Loucy (cell line): Measurements from ENCODE around the gene RET.

Experiments
- H2AFZ ChIP-seq: fragments of 200-600 bp; sonication (generic); 2 replicates; pipeline ENCODE4 v1.6.0; 2016; ENCODE audit warnings: antibody characterized with exemption, mild to moderate bottlenecking, low read length, moderate library complexity
- H3F3A ChIP-seq: fragments of 200-600 bp; 2 replicates; pipeline ENCODE4 v1.6.0; 2016; ENCODE audit warnings: antibody characterized with exemption, low read depth, mild to moderate bottlenecking
- H3K27me3 ChIP-seq: fragments of 200-600 bp; sonication (generic); 2 replicates; pipeline ENCODE4 v1.6.1; 2014; ENCODE audit warnings: low read length, mild to moderate bottlenecking; ENCODE audit not compliant: insufficient read depth, poor library complexity, severe bottlenecking
- H3K36me3 ChIP-seq: fragments of 200-600 bp; sonication (generic); 2 replicates; pipeline ENCODE4 v1.6.1; 2016; ENCODE audit warnings: low read length; ENCODE audit not compliant: insufficient read depth
- H3K4me1 ChIP-seq: fragments of 200-600 bp; sonication (generic); 2 replicates; pipeline ENCODE4 v1.5.1; 2014; ENCODE audit warnings: low read length, mild to moderate bottlenecking; ENCODE audit not compliant: insufficient read depth, poor library complexity, severe bottlenecking
- H3K4me2 ChIP-seq: fragments of 200-600 bp; sonication (generic); 2 replicates; pipeline ENCODE4 v1.6.0; 2014; ENCODE audit warnings: antibody characterized with exemption, low read length, low read depth, mild to moderate bottlenecking; ENCODE audit not compliant: poor library complexity, severe bottlenecking
- H3K4me3 ChIP-seq: fragments of 200-600 bp; sonication (generic); 2 replicates; pipeline ENCODE4 v1.5.1; 2014; ENCODE audit warnings: low read length, mild to moderate bottlenecking, mixed read lengths; ENCODE audit not compliant: poor library complexity, severe bottlenecking
- H3K79me2 ChIP-seq: fragments of 200-600 bp; sonication (generic); 2 replicates; pipeline ENCODE4 v1.6.1; 2014; ENCODE audit warnings: low read length; ENCODE audit not compliant: insufficient read depth
- H3K9ac ChIP-seq: fragments of 200-600 bp; sonication (generic); 2 replicates; pipeline ENCODE4 v1.6.0; 2014; ENCODE audit warnings: mild to moderate bottlenecking, low read depth, low read length, moderate library complexity; ENCODE audit not compliant: poor library complexity, severe bottlenecking
- H3K9me2 ChIP-seq: fragments of 200-600 bp; sonication (generic); replicated peaks from 2 replicates; pipeline ENCODE4 v1.6.1; 2016; ENCODE audit warnings: low read depth, low read length, mixed read lengths
- H3K9me3 ChIP-seq: fragments of 200-600 bp; sonication (generic); 2 replicates; pipeline ENCODE4 v1.6.1; 2014; ENCODE audit warnings: mild to moderate bottlenecking, antibody characterized with exemption, low read length, low read depth; ENCODE audit not compliant: insufficient read depth
- H4K20me1 ChIP-seq: fragments of 200-600 bp; sonication (generic); 2 replicates; pipeline ENCODE4 v1.6.0; 2014; ENCODE audit warnings: antibody characterized with exemption, low read length, mild to moderate bottlenecking; ENCODE audit not compliant: insufficient read depth, poor library complexity, severe bottlenecking
- EZH2phosphoT487 ChIP-seq: fragments of 200-600 bp; IDR thresholded peaks from 2 replicates; pipeline ENCODE4 v1.6.1; 2018; ENCODE audit warnings: antibody characterized with exemption, mild to moderate bottlenecking, moderate library complexity, borderline replicate concordance
- TF ChIP-seq, protein P1 (sequence below): fragments of 200-600 bp; sonication (generic); conservative IDR thresholded peaks from 2 replicates; pipeline ENCODE4 v1.5.1; 2014; ENCODE audit warnings: mild to moderate bottlenecking, antibody characterized with exemption, low read length

Gene RET

GRCh38 chr10:43069579-43069978, 7.3 kb upstream of the RET start:
- Histone ChIP-seq H3K4me2 (no peak overlapping the region), H3K4me3 (no peak overlapping the region), H4K20me1 (no peaks in the 10 kb centered on the region), H3K27me3 (no peaks in the 10 kb centered on the region), H3K79me2 (no peaks in the 10 kb centered on the region), H3K9me2 (no peaks in the 10 kb centered on the region), H3F3A (no peaks in the 10 kb centered on the region), H2AFZ (no peak overlapping the region), H3K9ac (no peak overlapping the region), H3K9me3 (no peaks in the 10 kb centered on the region), H3K36me3 (no peaks in the 10 kb centered on the region), H3K4me1 (no peaks in the 10 kb centered on the region)
- no peak for TF ChIP-seq EZH2phosphoT487
- TF ChIP-seq, protein P1, sequence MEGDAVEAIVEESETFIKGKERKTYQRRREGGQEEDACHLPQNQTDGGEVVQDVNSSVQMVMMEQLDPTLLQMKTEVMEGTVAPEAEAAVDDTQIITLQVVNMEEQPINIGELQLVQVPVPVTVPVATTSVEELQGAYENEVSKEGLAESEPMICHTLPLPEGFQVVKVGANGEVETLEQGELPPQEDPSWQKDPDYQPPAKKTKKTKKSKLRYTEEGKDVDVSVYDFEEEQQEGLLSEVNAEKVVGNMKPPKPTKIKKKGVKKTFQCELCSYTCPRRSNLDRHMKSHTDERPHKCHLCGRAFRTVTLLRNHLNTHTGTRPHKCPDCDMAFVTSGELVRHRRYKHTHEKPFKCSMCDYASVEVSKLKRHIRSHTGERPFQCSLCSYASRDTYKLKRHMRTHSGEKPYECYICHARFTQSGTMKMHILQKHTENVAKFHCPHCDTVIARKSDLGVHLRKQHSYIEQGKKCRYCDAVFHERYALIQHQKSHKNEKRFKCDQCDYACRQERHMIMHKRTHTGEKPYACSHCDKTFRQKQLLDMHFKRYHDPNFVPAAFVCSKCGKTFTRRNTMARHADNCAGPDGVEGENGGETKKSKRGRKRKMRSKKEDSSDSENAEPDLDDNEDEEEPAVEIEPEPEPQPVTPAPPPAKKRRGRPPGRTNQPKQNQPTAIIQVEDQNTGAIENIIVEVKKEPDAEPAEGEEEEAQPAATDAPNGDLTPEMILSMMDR: no peak

DNA sequence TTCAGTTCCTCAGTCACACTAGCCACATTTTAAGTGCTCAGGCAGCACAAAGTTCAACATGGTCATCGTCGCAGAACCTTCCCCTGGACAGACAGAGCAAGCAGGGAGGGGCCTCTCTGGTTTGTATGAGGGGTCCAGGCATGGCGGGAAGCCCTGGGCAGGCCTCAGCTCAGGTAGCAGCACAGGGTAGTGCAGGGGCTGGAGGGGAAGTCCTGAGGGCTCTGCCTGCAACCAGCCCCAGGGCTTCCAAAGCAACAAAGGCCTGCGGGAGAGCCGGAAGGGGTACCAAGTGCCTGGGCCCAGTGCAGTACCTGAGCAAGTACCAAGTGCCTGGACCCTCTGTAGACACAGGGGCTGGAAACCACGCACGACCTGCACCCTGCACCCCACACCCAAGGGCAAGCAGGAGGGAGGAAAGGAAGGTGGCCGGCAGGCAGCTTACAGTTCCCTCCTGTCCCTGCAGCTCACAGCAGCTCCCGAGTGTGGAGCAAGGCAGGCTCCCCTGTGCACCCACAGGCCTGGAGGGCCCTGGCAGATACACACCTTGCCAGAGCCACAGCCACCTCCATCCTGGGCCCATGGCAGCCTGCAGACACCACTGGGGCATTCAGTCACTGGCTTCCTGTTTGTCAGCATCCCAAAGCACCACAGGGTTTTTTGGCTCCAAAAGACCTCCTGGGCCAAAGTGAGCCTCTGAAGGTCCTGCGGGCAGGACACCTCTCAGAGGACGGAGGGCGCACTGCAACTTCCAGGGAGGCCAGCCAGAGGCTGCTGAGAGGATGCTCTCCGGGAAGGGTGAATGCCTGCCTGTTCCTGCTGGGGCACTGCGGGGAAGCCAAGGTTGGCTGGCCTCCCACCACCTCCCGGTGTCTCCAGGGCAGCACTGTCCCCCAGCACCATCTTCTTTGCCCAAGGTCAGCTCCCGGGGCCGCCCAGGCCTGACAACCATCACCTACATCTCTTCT, 6.5 kb upstream of the RET start:
- H3K9me3 ChIP-seq: no peaks in the 10 kb centered on the region
- no peaks in the 10 kb centered on the region for H4K20me1 ChIP-seq
- no peaks in the 10 kb centered on the region for H3K9me2 ChIP-seq
- no peaks in the 10 kb centered on the region for H3K27me3 ChIP-seq
- H3K4me1 ChIP-seq: no peaks in the 10 kb centered on the region
- TF ChIP-seq, protein P1: no peak
- no peak for TF ChIP-seq EZH2phosphoT487
- no peak overlapping the region for H3K4me2 ChIP-seq
- no peaks in the 10 kb centered on the region for H3K79me2 ChIP-seq
- H3K9ac ChIP-seq: no peak overlapping the region
- H3K4me3 ChIP-seq: no peak overlapping the region
- no peak overlapping the region for H2AFZ ChIP-seq
- no peaks in the 10 kb centered on the region for H3F3A ChIP-seq
- no peaks in the 10 kb centered on the region for H3K36me3 ChIP-seq

GRCh38 chr10:43071865-43072650, 4.8 kb upstream of the RET start:
- Histone ChIP-seq H2AFZ (no peak overlapping the region), H3K27me3 (no peaks in the 10 kb centered on the region), H3K79me2 (no peaks in the 10 kb centered on the region), H3F3A (no peaks in the 10 kb centered on the region), H3K4me3 (no peak overlapping the region), H4K20me1 (no peaks in the 10 kb centered on the region), H3K4me1 (no peaks in the 10 kb centered on the region), H3K9me2 (no peaks in the 10 kb centered on the region), H3K9me3 (no peaks in the 10 kb centered on the region), H3K36me3 (no peaks in the 10 kb centered on the region), H3K4me2 (no peak overlapping the region), H3K9ac (no peak overlapping the region)
- no peak for TF ChIP-seq EZH2phosphoT487
- TF ChIP-seq, protein P1: no peak
